Measurements from ENCODE around the gene PSMD8.

- TF ChIP-seq CTCF (IDR thresholded peaks at IDR 0.05) (no peak), POLR2A (IDR thresholded peaks at IDR 0.05) (no peak), POLR2AphosphoS5 (IDR thresholded peaks at IDR 0.05) (no peak), EP300 (IDR thresholded peaks at IDR 0.05) (no peak)
Measured at GRCh38 chr19:38386300-38386970, 12.1 kb downstream of the PSMD8 start.
